SK-MEL-5 (cell line): Measurements from ENCODE around the gene C1orf52. TPM values are rescaled to one million over a fixed set of nuclear protein-coding genes. Genes with fewer than 3 reads are reported as not detected.

Experiments used
- DNase-seq: peaks from one replicate; pipeline ENCODE4 v3.0.0-alpha.2; 2016; ENCODE audit warnings: low read depth, low spot score
- in situ Hi-C: cut with HindIII; loops from 2 replicates; pipeline ENCODE4 v1.10.0; 2016; ENCODE audit warnings: low sequenced_read_pairs, high pct_unique_total_duplicates, low pct_unique_long_range_greater_than_20kb
- total RNA-seq: library from RNA; depleted of rRNA; stranded (reverse); fragments of >200 nt; shearing (Covaris generic); gene quantifications from 2 replicates; pipeline ENCODE4 v1.2.3, GENCODE V29; 2014

C1orf52 gene
- total RNA-seq, 1 experiment from 2014 or later = 19.7 TPM

DNA sequence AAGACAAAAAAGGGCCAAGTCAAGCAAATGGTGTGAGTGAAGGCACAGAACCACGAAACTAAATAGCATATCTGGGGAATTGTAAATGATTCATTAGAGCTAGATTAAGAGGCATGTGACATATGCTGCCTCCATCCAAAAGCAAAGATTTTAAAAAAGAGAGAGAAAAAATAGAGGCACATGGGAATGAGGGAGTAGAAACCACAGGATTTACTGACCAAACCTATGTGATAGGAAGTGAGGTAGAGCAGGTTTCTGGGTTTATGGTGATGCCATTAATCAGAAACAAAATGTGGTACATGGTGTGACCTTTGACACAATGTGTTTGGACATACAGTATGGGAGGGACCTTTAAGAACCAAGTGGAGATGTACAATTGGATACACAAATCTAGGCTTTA is 13.6 kb downstream of the C1orf52 start:
- in situ Hi-C loops = no loop called here
- no peak for DNase-seq

- DNase-seq = no peak
- in situ Hi-C loops = no loop called here
Observed at GRCh38 chr1:85245456-85245855, 14.0 kb downstream of the C1orf52 start.

GRCh38 chr1:85244271-85245061 is 15.0 kb downstream of the C1orf52 start:
- in situ Hi-C loops = no loop called here
- DNase-seq = no peak

DNA sequence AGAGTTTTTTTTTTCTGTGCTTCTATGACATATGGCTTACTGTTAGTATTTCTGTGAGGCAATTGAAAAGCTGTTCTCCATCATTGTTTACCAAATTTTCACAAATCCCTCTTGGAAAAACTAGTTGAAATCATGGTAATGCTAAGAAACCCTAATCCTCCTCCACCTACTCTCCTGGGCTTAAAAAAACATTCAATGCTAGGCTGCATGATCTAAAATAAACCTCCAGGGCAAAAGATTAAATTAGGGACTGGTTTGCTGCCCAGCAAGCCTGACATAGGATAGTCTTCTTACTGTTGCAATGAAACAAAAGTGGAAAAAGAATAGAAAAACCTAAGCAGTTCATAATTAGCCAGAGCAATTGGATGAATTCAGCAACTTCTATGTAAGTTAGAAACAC is 16.1 kb downstream of the C1orf52 start:
- in situ Hi-C loops = no loop called here
- no peak for DNase-seq

DNA sequence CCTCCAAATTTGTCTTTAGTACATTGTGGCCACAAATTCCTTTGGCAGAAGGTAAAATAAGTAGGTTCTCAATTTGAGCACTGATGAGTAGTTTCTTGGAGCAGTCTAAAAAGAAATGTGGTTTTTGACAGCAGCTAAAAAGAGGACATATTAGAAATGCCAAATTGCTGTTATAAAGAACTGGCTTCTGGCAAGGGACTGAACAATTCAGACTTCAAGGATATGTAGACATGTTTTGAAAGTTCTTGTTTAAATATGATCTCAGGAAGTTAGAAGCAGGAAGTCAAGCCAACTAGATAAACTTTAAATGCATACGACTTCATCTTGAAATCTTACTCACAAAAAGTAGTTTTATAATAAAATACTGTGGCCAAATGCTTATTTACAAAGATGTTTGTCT is 18.8 kb downstream of the C1orf52 start:
- in situ Hi-C loops = no loop called here
- no peak for DNase-seq

DNA sequence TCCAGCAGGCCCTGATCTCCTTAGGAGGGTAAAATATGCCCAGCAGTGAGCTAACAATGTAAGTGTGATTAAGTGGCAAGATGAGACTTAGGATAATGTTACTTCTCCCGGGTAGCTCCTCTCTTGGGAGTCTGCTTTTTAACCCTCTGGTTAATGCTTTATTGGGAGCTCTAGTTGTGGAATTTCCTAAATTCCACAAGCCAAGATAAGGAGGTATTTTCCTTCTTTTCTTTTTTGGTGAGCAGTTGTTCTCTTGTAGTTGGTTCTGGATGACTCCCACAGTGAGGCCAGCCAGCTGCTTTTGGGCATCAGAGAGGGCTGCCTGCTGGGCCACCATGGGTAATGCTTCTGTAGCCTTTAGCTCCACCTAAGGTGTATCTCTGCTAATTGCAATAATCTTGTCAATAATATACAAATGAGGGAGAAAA is 19.3 kb downstream of the C1orf52 start:
- DNase-seq = peak; percentile 33
- in situ Hi-C loops = no loop called here

- in situ Hi-C loops = no loop called here
Observed at GRCh38 chr1:85237613-85238012, 21.8 kb downstream of the C1orf52 start.

GRCh38 chr1:85230305-85230977 is 29.0 kb downstream of the C1orf52 start:
- peak; percentile 38 for DNase-seq
- in situ Hi-C loops = no loop called here

More at GRCh38 chr1:85237613-85238012, 21.8 kb downstream of the C1orf52 start:
- no peak for DNase-seq

GRCh38 chr1:85229574-85230097 is 29.8 kb downstream of the C1orf52 start:
- peak; percentile 13 for DNase-seq
- in situ Hi-C loops = no loop called here

DNA sequence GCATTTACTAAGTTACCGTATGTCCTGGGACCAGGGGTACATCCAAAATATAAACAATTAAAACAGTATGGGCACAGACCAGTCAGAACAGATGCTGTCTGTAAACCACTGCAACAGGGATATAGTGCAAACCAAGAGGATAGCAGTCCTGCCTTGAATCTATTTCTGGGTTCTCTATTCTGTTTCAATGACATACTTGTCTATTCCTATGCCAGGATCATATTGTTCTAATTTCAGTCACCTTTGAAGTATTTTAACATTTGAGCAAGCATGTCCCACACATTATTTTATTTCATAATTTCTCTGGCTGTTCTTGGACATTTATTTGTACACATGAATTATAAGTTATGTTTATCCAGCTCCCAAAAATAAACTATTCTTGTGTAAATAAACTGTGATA is 30.5 kb downstream of the C1orf52 start:
- in situ Hi-C loops = no loop called here

GRCh38 chr1:85225624-85226380 is 33.7 kb downstream of the C1orf52 start:
- DNase-seq = no peak
- in situ Hi-C loops = no loop called here

More for the DNA sequence above, 30.5 kb downstream of the C1orf52 start:
- no peak for DNase-seq

DNA sequence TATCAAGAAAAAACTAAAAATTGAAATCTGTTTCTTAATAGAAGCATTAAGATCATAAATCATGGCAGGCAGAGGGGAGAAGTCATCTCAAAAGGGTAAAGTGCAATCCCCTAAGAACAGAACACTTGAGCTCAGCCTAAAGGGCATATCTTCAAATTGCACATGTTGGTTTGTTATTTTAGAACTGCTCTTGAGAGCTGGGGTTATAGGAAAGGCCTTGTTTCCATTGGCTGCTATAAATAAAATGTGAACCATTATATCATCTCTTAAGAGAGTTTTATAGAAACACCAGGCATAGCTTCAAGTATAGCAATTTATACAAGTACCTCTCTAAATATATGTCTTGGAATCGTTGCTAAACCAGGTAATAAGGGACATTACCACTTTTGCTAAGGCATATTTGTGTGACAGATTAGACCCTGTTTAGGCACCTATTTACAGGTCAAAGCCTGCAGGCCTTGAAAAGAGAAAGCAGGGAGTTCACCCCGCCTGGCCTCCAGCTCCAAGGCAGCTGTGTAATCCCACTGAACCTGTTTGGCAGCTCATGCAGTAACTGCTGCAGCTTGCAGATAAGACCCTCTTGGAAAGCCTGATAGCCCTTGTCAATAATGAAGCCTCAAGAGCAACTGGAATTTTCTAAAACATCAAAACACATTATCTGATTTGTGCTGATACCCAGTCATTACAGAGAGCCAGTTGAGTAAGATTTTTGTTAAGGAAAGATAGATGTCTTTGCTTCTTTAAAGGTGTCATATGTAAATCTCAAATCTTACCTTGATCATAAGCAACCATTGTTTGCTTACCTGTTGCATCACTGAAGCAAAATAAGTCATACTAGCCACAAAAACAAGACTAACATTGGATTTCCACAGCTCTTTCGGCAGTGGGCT is 34.5 kb downstream of the C1orf52 start:
- in situ Hi-C loops = no loop called here

DNA sequence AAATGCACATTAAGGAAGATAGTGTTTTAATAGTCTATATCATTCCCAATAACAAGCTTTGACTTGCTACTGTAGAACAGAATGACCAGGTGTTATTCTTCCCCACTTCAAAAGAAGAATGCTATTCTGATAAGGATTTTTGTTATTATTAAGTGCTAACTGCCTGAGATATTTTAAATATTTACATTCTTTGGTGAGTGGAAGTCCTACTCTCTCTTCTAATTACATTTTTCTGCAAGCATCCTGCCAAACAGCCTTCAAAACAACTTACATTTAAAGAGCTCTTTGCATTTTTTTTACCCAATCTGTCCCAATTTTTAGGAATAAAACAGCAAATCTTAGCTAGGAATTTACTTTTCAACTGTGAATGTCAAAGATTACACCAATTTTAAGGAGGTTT is 35.2 kb downstream of the C1orf52 start:
- DNase-seq = no peak
- in situ Hi-C loops = no loop called here

More for the DNA sequence above, 34.5 kb downstream of the C1orf52 start:
- DNase-seq = no peak

GRCh38 chr1:85223334-85223733 is 36.1 kb downstream of the C1orf52 start:
- no peak for DNase-seq
- in situ Hi-C loops = no loop called here

- no peak for DNase-seq
- in situ Hi-C loops = no loop called here
Observed at GRCh38 chr1:85220756-85221201, 38.7 kb downstream of the C1orf52 start.

DNA sequence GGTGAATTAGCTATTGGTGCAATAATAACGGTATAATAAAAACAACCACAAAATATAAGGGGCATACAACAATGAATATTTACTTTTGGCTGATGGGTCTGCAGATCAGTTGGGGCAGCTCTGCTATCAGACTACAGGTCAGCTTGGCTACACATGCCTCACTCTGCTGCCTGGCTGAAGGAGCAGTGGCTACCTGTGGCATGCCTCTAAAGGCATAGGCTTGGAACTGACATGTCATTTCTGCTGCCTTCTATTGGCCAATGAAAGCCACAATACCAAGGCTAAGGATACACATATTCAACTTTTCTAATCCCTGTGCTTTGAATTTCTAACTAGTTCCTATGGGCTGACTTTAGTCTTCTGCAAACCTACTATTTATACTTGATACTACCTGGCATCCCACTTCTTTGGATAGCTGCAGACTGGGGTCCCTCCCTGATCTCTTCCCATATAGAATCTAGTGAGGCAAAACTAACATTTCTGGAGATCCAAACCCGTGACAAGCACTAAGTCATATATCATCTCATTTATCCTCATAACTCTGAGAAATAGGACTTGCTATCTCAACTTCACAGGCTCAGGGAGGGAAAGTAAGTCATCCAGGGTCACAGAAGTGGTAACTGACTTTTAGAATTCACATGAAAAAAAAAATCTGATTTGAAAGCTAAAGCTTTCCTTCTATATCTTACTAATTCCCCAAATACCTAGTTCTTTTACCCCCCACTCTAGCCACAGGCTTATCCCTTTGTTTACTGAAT is 39.4 kb downstream of the C1orf52 start:
- no peak for DNase-seq
- in situ Hi-C loops = no loop called here
